Neuron (in vitro differentiated cells): Measurements from ENCODE around the gene HDAC9.

Experiments
- H2AFZ ChIP-seq: one replicate; pipeline ENCODE4 v1.6.1; 2013; ENCODE audit warnings: low read depth, mild to moderate bottlenecking, inconsistent platforms, low read length, moderate library complexity
- H3K27me3 ChIP-seq: one replicate; pipeline ENCODE4 v1.6.1; 2013; ENCODE audit warnings: low read length; ENCODE audit not compliant: insufficient read depth
- H3K36me3 ChIP-seq: one replicate; pipeline ENCODE4 v1.6.1; 2013; ENCODE audit warnings: low read length; ENCODE audit not compliant: insufficient read depth
- H3K4me1 ChIP-seq: one replicate; pipeline ENCODE4 v1.6.1; 2013; ENCODE audit warnings: low read length; ENCODE audit not compliant: insufficient read depth
- H3K4me3 ChIP-seq: 2 replicates; pipeline ENCODE4 v1.5.1; 2013; ENCODE audit warnings: mild to moderate bottlenecking, low read length, moderate library complexity
- H3K9me3 ChIP-seq: one replicate; pipeline ENCODE4 v1.6.1; 2013; ENCODE audit warnings: low read length

The HDAC9 gene

DNA sequence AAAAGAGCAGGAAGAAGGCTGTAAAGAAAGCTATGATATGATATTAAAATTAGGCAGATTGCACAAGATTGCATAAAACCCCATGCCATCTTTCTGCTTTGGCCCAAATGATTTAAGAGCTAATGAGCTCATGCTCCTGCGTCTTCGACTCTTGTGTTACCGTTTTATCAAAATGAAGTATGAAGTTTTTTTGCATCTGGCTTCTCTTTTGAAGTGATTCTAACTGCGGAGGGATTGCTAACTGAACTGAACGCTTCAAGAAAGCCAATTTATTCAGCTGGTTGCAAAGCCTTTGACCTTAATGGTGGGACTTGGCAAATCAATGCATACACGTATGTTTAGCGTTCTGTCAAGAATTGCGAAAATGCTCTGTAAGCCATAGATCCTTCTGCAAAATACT is 339.0 kb downstream of the HDAC9 start:
- H3K36me3 ChIP-seq = no peaks in the 10 kb centered on the region
- H3K4me1 ChIP-seq = peaks cover 14% of the 10 kb centered on the region
- H3K27me3 ChIP-seq = no peaks in the 10 kb centered on the region
- no peak overlapping the region for H3K4me3 ChIP-seq
- no peaks in the 10 kb centered on the region for H3K9me3 ChIP-seq
- no peak overlapping the region for H2AFZ ChIP-seq

- Histone ChIP-seq H3K9me3 (no peaks in the 10 kb centered on the region), H3K4me1 (peaks cover 9% of the 10 kb centered on the region), H3K27me3 (no peaks in the 10 kb centered on the region), H2AFZ (no peak overlapping the region), H3K36me3 (no peaks in the 10 kb centered on the region), H3K4me3 (no peak overlapping the region)
Measured at GRCh38 chr7:18835001-18835690, 339.6 kb downstream of the HDAC9 start.

DNA sequence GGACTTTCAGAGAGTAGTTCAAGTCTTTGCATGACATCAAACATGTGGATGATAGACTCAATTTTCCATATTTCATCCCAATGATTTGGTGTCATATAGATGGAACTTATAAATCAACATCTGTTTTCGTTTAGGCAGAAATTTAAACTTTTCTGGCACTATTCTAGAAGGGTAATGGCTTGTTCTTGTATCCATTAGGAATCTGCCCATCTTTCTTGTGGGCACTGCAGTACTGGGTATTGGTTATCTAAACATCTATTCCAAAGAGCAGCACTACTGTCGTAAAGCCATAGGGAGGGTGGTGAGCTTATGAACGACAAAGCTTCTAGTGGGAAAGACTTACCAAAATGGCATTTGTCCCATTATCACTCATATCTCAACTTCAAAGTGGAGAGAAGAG is 348.4 kb downstream of the HDAC9 start:
- no peaks in the 10 kb centered on the region for H3K9me3 ChIP-seq
- H3K4me3 ChIP-seq = no peak overlapping the region
- H3K27me3 ChIP-seq = no peaks in the 10 kb centered on the region
- no peak overlapping the region for H2AFZ ChIP-seq
- no peaks in the 10 kb centered on the region for H3K36me3 ChIP-seq
- H3K4me1 ChIP-seq = no peaks in the 10 kb centered on the region

GRCh38 chr7:18844735-18845134 is 349.2 kb downstream of the HDAC9 start:
- Histone ChIP-seq H2AFZ (no peak overlapping the region), H3K4me3 (no peak overlapping the region), H3K27me3 (no peaks in the 10 kb centered on the region), H3K36me3 (no peaks in the 10 kb centered on the region), H3K9me3 (no peaks in the 10 kb centered on the region), H3K4me1 (no peaks in the 10 kb centered on the region)

DNA sequence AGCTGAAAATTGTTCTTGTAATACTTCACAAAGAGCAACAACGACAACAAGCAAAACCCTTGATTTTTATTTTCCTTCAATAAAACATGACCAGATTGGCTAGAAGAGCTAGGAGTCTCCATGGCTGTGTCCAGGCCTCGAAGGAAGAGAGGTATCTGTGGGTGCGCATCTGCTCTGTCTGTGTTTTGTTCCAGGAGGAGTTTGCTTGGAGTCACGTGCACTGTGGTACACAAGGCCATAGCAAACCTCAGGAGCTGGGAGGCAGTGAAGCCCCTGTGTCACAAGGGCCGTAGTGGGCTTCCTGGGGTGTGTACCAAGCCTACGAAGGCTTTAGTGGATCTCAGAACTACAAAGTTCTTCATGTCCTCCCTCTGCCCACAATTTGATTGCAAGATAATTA is 350.2 kb downstream of the HDAC9 start:
- no peaks in the 10 kb centered on the region for H3K27me3 ChIP-seq
- H3K4me1 ChIP-seq = no peaks in the 10 kb centered on the region
- H2AFZ ChIP-seq = no peak overlapping the region
- no peaks in the 10 kb centered on the region for H3K36me3 ChIP-seq
- no peak overlapping the region for H3K4me3 ChIP-seq
- H3K9me3 ChIP-seq = no peaks in the 10 kb centered on the region

DNA sequence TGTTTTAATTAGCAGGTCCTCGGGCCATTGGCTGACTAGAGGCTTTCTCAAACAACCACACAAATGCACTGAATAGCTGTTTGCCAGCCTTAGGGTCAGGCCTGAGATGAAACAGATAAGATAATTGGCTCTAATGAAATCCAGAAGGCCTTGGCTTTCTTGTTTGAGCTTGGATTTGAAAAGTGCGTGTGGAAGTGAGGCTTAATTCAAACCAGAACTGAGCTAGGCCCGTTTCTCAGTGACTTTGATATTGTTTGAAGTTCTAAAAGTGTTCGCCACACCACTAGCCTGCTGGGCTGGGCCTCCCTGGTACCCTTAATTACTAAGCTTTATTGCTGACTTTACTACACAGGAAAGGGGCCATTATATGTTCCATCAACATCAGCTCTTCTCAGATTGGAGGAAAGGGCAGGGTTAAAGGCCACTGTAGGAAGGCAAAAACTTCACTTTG is 351.2 kb downstream of the HDAC9 start:
- no peak overlapping the region for H3K4me3 ChIP-seq
- H3K9me3 ChIP-seq = no peaks in the 10 kb centered on the region
- no peaks in the 10 kb centered on the region for H3K27me3 ChIP-seq
- H3K36me3 ChIP-seq = no peaks in the 10 kb centered on the region
- H2AFZ ChIP-seq = no peak overlapping the region
- no peaks in the 10 kb centered on the region for H3K4me1 ChIP-seq

GRCh38 chr7:18849130-18849529 is 353.6 kb downstream of the HDAC9 start:
- no peaks in the 10 kb centered on the region for H3K4me1 ChIP-seq
- H2AFZ ChIP-seq = no peak overlapping the region
- no peaks in the 10 kb centered on the region for H3K9me3 ChIP-seq
- no peaks in the 10 kb centered on the region for H3K36me3 ChIP-seq
- H3K4me3 ChIP-seq = no peak overlapping the region
- H3K27me3 ChIP-seq = no peaks in the 10 kb centered on the region

DNA sequence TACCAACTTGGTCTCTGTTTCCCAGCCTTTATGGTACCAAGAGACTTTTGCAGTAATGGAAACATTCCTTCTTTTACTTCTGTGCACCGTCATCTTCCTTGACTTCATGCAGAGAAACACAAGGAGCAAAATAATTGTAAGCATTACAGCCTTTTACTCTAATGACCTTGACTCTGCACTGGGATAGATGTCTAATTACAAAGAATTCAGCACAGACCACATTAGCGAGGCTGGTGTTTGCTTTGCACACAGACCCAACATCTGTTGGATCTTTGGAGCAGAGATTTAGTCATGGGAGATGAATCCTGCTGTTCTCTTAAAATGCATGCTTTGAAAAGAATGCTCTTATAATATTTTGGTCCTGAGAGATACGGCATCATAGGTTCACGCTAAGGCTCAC is 360.2 kb downstream of the HDAC9 start:
- Histone ChIP-seq H3K9me3 (no peaks in the 10 kb centered on the region), H2AFZ (no peak overlapping the region), H3K4me1 (no peaks in the 10 kb centered on the region), H3K4me3 (no peak overlapping the region), H3K27me3 (no peaks in the 10 kb centered on the region), H3K36me3 (no peaks in the 10 kb centered on the region)

GRCh38 chr7:18858232-18858631 is 362.7 kb downstream of the HDAC9 start:
- Histone ChIP-seq H2AFZ (no peak overlapping the region), H3K27me3 (no peaks in the 10 kb centered on the region), H3K4me1 (no peaks in the 10 kb centered on the region), H3K9me3 (no peaks in the 10 kb centered on the region), H3K36me3 (no peaks in the 10 kb centered on the region), H3K4me3 (no peak overlapping the region)

DNA sequence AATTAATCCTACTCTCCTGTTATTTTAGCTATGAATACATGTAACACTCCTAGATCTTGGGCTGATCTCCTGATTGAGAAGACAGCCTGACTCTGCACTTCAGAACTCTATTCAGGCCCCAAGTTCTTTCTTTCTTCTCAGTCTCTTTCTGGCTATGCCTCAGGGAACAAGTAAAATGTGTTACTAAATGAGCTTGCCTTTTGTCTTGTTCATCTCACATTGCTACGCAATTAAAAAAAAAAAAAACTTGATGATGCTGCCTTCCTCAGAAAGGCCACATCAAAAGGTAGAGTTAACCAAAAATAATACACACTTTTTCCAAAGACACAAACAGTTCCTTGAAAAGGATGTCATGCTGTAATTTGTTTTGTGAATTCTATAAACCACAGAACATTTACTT is 363.8 kb downstream of the HDAC9 start:
- Histone ChIP-seq H3K4me3 (no peak overlapping the region), H3K4me1 (no peaks in the 10 kb centered on the region), H3K36me3 (no peaks in the 10 kb centered on the region), H3K9me3 (no peaks in the 10 kb centered on the region), H3K27me3 (no peaks in the 10 kb centered on the region), H2AFZ (no peak overlapping the region)

DNA sequence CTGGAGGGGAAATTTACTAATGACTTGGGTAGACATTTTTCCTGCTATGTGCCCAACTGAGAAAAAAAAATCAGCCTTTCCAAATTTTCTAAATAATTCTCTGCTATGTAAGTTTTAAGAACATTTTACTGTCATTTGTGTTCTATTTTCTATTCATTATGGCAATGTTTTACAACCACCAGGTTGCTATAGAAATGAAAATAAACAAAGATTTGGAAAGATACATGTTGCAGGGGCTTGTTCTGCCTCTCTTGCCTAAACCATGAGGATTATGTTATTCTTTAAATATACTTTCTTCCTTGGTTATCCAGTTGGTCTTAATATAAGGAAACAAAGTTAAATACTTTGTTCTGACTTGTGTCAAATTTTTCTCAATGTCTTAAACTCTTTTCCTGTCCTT is 364.7 kb downstream of the HDAC9 start:
- Histone ChIP-seq H3K4me3 (no peak overlapping the region), H3K9me3 (no peaks in the 10 kb centered on the region), H3K4me1 (no peaks in the 10 kb centered on the region), H2AFZ (no peak overlapping the region), H3K27me3 (no peaks in the 10 kb centered on the region), H3K36me3 (no peaks in the 10 kb centered on the region)

- Histone ChIP-seq H3K27me3 (no peaks in the 10 kb centered on the region), H3K9me3 (no peaks in the 10 kb centered on the region), H2AFZ (no peak overlapping the region), H3K36me3 (no peaks in the 10 kb centered on the region), H3K4me3 (no peak overlapping the region), H3K4me1 (no peaks in the 10 kb centered on the region)
Measured at GRCh38 chr7:18861514-18862118, 366.1 kb downstream of the HDAC9 start.

- H3K4me3 ChIP-seq = no peak overlapping the region
- no peaks in the 10 kb centered on the region for H3K27me3 ChIP-seq
- H2AFZ ChIP-seq = no peak overlapping the region
- no peaks in the 10 kb centered on the region for H3K9me3 ChIP-seq
- H3K36me3 ChIP-seq = no peaks in the 10 kb centered on the region
- no peaks in the 10 kb centered on the region for H3K4me1 ChIP-seq
Measured at GRCh38 chr7:18864967-18865366, 369.4 kb downstream of the HDAC9 start.
